Activated T-helper 1 cell treated with anti-CD3 and anti-CD28 coated beads, Interleukin-12 subunit alpha, Interleukin-12 subunit beta, Interleukin-2, Interleukin-4 antibody, amounts not matched to agents 30 ng/mL and 10 ng/mL and 1 ng/mL, durations not matched to agents 14 hours and 24 hours and 36 hours (primary cell): ENCODE data around the gene NEGR1. TPM values are rescaled to one million over a fixed set of nuclear protein-coding genes. Genes with fewer than 3 reads are reported as not detected.
"Not testable (repeated sequence)": the region's sequence is repeated elsewhere in the genome, so short reads cannot be mapped to it uniquely, and the experiment has no call there.

ENCODE experiments used
- DNase-seq: peaks from one replicate; pipeline ENCODE4 v3.0.0; 2021; ENCODE audit warnings: low spot score
- H3K27ac Mint-ChIP-seq: one replicate; pipeline ENCODE4 v1.8.0; 2021; ENCODE audit warnings: mild to moderate bottlenecking, mixed read lengths
- H3K27me3 Mint-ChIP-seq: one replicate; pipeline ENCODE4 v1.8.0; 2022; ENCODE audit warnings: mild to moderate bottlenecking, moderate library complexity, mixed read lengths; ENCODE audit not compliant: insufficient read depth
- H3K36me3 Mint-ChIP-seq: one replicate; pipeline ENCODE4 v1.8.0; 2021; ENCODE audit warnings: low read depth, mixed read lengths
- H3K4me1 Mint-ChIP-seq: one replicate; pipeline ENCODE4 v1.8.0; 2021; ENCODE audit warnings: low read depth, mixed read lengths
- H3K4me3 Mint-ChIP-seq: one replicate; pipeline ENCODE4 v1.8.0; 2021; ENCODE audit warnings: mild to moderate bottlenecking, moderate library complexity, mixed read lengths
- H3K9me3 Mint-ChIP-seq: one replicate; pipeline ENCODE4 v1.8.0; 2021; ENCODE audit warnings: mixed read lengths
- intact Hi-C: fragments of 100-400 bp; cut with micrococcal nuclease; formaldehyde crosslinking; loops from one replicate; pipeline ENCODE4 v1.15.1; 2024
- total RNA-seq: library from RNA; stranded (reverse); gene quantifications from 2 replicates; pipeline ENCODE4 v1.2.3, GENCODE V29; 2022

Gene NEGR1
- total RNA-seq, 1 donor from 2014 or later: not detected

DNA sequence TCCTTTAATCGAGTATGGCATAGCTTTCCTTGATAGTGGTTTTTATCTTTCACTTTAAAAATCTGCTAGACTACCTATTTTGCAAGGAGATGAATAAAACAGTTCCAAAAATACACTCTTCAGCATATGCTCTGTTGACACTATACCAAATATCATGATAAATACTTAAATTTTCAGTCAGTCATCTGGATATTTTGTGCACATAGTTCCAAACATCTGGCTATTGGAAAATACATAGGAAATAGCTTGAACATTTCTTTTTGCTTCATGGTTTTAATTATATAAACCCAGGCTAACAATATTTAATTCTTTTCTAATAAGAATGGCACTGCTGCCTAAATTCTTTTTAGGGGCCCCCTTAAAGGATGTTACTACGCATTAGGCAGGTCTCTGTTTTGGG lies 342.1 kb downstream of the NEGR1 start:
- no peaks in the 10 kb centered on the region for H3K4me1 Mint-ChIP-seq
- H3K9me3 Mint-ChIP-seq: no peaks in the 10 kb centered on the region
- no peaks in the 10 kb centered on the region for H3K36me3 Mint-ChIP-seq
- DNase-seq: no peak
- intact Hi-C loops: no loop called here
- no peaks in the 10 kb centered on the region for H3K27me3 Mint-ChIP-seq
- no peak overlapping the region for H3K4me3 Mint-ChIP-seq
- no peak overlapping the region for H3K27ac Mint-ChIP-seq

DNA sequence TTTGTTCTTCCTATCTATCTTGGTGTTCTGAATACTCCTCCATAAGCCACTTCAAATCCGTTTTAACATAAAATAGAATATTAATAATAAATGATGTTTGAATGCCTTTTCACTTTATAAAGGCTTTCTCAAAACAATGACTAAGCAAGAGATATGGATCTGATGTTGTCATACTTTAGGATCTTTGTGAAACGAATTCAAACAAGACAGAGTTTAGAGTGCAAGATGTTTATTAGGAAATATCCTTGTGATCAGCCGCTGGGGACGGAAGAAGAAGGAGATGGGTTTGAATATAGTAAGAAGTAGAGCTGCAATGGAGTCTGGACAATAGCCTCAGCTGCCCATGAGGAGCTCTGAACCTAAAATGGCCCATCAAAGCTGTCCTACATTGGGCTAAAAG lies 351.8 kb downstream of the NEGR1 start:
- intact Hi-C loops: no loop called here
- no peak for DNase-seq
- Mint-ChIP-seq H3K36me3 (no peaks in the 10 kb centered on the region), H3K27ac (no peak overlapping the region), H3K9me3 (no peaks in the 10 kb centered on the region), H3K27me3 (no peaks in the 10 kb centered on the region), H3K4me3 (no peak overlapping the region), H3K4me1 (no peaks in the 10 kb centered on the region)

DNA sequence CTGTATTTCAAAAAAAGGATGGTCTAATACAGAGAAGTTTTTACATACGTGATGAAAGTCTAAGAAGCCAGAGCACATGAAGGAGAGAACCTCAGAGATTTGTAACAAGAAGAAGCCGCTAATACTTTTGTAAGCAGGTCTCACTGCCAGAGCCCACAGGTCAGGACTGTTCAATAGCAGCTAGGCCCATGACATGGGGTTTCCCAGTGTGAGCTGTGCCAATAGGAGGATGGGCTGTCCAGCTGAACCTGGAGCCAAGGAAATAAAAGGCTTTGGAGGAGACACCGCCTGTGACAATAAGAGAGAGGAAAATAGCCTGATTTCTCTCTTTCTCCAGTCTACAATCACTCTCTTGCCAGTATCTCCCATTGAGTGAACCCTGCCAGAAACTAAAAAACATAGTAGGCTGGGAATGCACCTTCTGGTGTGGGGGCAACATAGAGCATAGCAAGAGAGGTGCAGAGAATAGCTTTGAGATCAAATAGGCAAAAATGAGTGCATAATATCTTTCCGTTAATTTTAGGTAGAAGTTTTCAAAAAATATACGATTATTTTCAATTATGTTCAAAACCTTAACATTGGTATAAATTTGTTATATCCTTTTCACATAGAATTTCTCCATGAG lies 360.3 kb downstream of the NEGR1 start:
- no peak overlapping the region for H3K4me3 Mint-ChIP-seq
- no peaks in the 10 kb centered on the region for H3K4me1 Mint-ChIP-seq
- no peak for DNase-seq
- no peaks in the 10 kb centered on the region for H3K36me3 Mint-ChIP-seq
- peaks cover 3% of the 10 kb centered on the region for H3K9me3 Mint-ChIP-seq
- H3K27me3 Mint-ChIP-seq: no peaks in the 10 kb centered on the region
- H3K27ac Mint-ChIP-seq: no peak overlapping the region
- intact Hi-C loops: no loop called here

DNA sequence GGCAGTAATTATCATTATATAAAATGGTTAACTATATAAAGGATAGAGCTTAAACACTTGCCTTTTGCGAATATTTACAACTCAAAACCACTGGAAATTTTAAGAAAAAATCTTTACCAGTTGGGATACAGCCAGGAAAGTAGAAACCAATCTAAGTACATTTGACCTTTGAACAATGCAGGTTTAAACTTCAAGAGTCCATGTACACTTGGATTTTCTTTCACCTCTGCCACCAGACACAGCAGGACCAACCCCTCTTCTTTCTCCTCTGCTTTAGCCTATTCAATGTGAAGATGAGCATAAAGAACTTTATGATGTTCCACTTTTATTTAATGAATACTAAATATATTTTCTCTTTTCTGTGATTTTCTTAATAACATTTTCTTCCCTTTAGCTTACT lies 361.1 kb downstream of the NEGR1 start:
- no peak overlapping the region for H3K27ac Mint-ChIP-seq

DNA sequence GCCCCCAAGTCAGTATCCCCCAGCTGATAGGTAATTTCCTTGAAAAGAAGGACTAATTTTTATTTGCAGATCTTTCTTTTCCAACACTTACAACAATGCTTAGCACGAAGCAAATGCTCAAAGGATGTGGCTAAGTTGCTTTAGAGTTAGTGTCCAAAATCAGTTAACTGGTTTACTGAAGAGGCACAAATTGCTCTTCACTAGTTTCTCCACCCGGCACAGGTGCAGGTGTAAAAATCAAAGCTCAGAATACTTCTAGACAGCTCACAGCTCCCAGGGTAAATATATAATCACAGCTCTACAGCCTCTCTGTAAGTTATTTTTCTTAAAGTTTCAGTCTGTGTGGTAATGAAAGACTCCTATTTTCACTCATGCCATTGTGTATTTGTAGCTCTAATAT lies 361.8 kb downstream of the NEGR1 start:
- no peaks in the 10 kb centered on the region for H3K27me3 Mint-ChIP-seq
- no peaks in the 10 kb centered on the region for H3K36me3 Mint-ChIP-seq
- peaks cover 6% of the 10 kb centered on the region for H3K9me3 Mint-ChIP-seq
- intact Hi-C loops: no loop called here
- no peak overlapping the region for H3K4me3 Mint-ChIP-seq
- H3K27ac Mint-ChIP-seq: no peak overlapping the region
- H3K4me1 Mint-ChIP-seq: no peaks in the 10 kb centered on the region
- DNase-seq: no peak

More for the DNA sequence above, 361.1 kb downstream of the NEGR1 start:
- intact Hi-C loops: no loop called here
- peaks cover 6% of the 10 kb centered on the region for H3K9me3 Mint-ChIP-seq
- DNase-seq: no peak
- no peak overlapping the region for H3K4me3 Mint-ChIP-seq
- H3K4me1 Mint-ChIP-seq: no peaks in the 10 kb centered on the region
- no peaks in the 10 kb centered on the region for H3K27me3 Mint-ChIP-seq
- H3K36me3 Mint-ChIP-seq: no peaks in the 10 kb centered on the region

DNA sequence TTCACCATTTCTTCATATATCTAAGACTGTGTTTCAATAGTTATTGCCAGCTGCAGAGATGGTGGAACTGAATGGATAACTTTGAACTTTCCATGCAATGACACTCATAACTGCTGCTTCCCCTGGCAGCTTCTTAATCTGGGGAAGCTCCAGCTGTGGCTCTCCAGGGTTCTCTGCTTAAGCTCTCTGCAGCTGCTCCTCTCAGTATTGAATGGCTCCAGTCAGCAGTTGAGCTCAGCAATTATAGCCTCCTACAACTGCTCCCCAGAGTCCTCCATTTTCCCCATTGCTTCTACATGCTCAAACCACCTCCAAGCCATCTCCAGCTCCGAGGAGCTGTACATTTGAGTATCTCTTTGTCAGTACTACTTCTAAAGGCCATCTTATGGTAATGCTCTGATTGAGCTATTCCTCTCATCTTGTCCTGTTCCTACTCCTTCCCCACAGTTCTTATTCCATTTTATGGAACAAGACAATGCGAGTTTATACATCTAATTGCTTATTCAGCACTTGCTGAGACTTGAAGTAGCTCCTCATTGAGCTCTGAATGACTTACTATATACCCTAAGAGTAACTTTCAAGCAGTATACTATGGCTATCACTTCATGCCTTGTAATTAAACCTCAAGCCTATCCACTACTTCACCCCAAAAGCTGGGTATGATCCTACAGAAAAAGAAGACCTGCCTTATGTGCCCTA lies 362.4 kb downstream of the NEGR1 start:
- no peaks in the 10 kb centered on the region for H3K4me1 Mint-ChIP-seq
- H3K36me3 Mint-ChIP-seq: no peaks in the 10 kb centered on the region
- no peak overlapping the region for H3K27ac Mint-ChIP-seq
- intact Hi-C loops: no loop called here
- H3K9me3 Mint-ChIP-seq: peaks cover 6% of the 10 kb centered on the region
- no peak overlapping the region for H3K4me3 Mint-ChIP-seq
- no peak for DNase-seq
- no peaks in the 10 kb centered on the region for H3K27me3 Mint-ChIP-seq

DNA sequence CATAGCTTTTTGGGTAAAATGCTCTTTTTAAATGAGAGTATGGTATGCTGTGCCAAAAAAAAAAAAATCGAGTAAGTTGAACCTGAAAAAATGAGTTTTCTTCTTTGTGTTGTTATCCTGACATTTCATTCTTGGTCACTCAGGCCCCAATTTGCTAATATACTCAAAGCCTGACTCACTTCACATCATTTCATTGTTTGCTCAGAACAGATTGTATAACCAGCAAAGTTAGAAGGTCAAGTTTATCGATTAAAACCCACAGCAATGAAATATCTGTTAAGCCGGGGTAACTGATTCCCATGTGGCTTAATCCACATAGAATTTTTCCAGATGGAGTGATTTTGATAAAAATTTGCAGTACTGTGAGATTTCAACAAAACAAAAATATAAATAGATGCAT lies 363.7 kb downstream of the NEGR1 start:
- DNase-seq: no peak
- no peaks in the 10 kb centered on the region for H3K36me3 Mint-ChIP-seq
- H3K9me3 Mint-ChIP-seq: peaks cover 6% of the 10 kb centered on the region
- no peaks in the 10 kb centered on the region for H3K27me3 Mint-ChIP-seq
- no peak overlapping the region for H3K27ac Mint-ChIP-seq
- intact Hi-C loops: no loop called here
- H3K4me1 Mint-ChIP-seq: no peaks in the 10 kb centered on the region
- H3K4me3 Mint-ChIP-seq: no peak overlapping the region

DNA sequence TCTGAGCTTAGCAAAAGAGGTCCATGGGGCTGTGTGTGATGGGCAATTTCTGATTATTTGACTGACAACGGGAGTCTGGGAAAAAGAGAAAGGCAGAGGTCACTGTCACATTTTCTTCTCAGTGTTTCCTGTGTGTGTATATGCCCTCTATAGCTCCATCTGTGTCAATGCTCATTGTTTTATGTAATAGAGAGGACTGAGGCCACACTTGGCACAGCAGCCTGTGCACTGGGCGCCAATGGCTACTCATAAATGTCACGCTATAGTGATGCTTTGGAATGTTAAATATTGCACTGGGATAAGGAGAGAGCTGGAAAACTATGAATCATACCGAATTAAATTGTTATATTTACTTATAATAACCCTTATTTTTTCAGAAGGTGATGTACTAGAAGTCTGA lies 365.4 kb downstream of the NEGR1 start:
- H3K4me1 Mint-ChIP-seq: no peaks in the 10 kb centered on the region
- intact Hi-C loops: no loop called here
- H3K36me3 Mint-ChIP-seq: no peaks in the 10 kb centered on the region
- H3K27me3 Mint-ChIP-seq: no peaks in the 10 kb centered on the region
- H3K27ac Mint-ChIP-seq: no peak overlapping the region
- no peak for DNase-seq
- no peak overlapping the region for H3K4me3 Mint-ChIP-seq
- H3K9me3 Mint-ChIP-seq: peaks cover 6% of the 10 kb centered on the region

DNA sequence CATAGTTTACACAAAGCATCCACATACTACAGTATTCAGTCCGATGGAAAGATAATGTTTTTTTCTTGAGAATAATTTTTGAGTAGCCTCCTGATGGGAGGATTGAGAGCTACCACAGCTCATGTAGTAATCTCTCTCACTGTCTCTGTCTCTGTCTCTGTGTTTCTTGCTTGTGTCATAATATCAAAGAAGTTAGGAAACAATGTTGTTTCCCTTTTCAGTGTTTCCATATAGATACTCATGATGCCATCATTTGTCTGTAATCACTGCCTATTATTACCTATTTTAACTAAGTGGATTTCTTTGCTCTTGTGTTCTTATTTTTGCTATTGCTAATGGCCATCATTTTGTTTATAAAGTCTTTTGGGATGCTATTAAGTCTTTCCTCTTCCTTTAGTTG lies 367.7 kb downstream of the NEGR1 start:
- no peak for DNase-seq
- no peak overlapping the region for H3K4me3 Mint-ChIP-seq
- H3K9me3 Mint-ChIP-seq: peaks cover 6% of the 10 kb centered on the region
- intact Hi-C loops: no loop called here
- H3K27me3 Mint-ChIP-seq: no peaks in the 10 kb centered on the region
- H3K4me1 Mint-ChIP-seq: no peaks in the 10 kb centered on the region
- H3K36me3 Mint-ChIP-seq: no peaks in the 10 kb centered on the region
- no peak overlapping the region for H3K27ac Mint-ChIP-seq

DNA sequence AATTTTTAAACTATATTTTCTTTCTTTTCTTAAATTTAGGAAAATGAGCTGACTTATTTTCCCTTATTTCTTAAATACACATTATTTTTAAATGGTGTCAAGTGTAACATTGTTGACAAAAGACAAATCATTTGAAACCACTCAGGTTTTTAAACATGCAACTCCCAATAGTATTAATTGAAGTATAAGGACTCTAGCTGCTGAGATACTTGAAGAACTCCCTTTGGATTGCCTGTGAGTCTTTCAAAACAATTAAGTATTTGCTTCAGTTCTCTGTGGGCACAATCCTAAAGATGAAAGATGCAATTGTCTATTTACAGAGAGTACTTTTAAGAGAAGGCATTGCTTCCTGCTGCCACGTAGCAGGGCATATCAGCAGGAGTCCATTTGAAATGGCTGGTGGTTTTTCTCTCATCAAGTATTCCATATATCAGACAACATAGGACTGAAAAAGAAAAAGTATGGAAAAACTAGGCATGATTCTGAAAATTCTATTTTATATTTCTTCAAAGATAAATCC lies 373.4 kb downstream of the NEGR1 start:
- Mint-ChIP-seq H3K4me1 (no peaks in the 10 kb centered on the region), H3K27me3 (no peaks in the 10 kb centered on the region), H3K36me3 (no peaks in the 10 kb centered on the region), H3K4me3 (no peak overlapping the region), H3K27ac (no peak overlapping the region), H3K9me3 (no peaks in the 10 kb centered on the region)
- intact Hi-C loops: no loop called here
- DNase-seq: no peak

DNA sequence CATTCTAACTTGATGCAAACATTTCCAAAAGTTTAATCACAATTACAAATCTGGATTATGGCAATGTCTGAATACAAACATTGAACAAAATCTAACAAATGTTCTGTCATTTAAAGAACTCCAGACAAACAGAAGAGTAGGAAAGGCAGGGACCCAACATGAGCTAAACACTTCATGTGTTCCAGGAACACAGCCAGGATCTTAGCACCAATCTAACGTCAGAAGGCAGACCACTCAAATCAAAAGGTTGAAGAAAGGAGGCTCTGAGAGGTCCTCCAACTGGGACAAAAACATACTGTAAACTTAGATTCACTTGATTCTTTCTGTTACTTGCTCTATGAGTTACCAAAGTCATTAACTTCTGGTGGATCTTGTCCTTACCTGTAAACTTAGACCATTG lies 374.0 kb downstream of the NEGR1 start:
- no peaks in the 10 kb centered on the region for H3K4me1 Mint-ChIP-seq
- intact Hi-C loops: no loop called here
- DNase-seq: no peak
- H3K4me3 Mint-ChIP-seq: no peak overlapping the region
- no peaks in the 10 kb centered on the region for H3K27me3 Mint-ChIP-seq
- H3K9me3 Mint-ChIP-seq: no peaks in the 10 kb centered on the region
- H3K27ac Mint-ChIP-seq: no peak overlapping the region
- no peaks in the 10 kb centered on the region for H3K36me3 Mint-ChIP-seq

DNA sequence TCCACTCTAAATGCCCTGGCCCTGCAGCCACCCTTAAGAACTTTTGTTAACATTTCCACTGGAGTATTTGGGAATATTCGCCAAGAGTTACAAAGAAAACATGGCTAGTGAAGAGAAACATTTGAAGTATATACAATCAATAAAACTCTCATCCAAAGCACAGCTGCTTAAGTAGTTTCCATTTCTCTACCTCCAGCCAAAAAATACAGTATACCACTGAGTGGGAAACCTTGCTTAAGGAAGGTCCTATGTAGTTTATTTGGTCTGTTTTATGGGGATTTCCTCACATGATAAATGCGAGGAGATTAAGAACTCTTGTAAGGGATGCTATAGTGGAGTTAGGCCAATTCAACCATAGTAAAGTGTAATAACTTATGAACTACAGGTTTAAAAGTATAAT lies 382.5 kb downstream of the NEGR1 start:
- intact Hi-C loops: no loop called here
- H3K9me3 Mint-ChIP-seq: no peaks in the 10 kb centered on the region
- H3K4me3 Mint-ChIP-seq: no peak overlapping the region
- H3K27me3 Mint-ChIP-seq: no peaks in the 10 kb centered on the region
- no peak overlapping the region for H3K27ac Mint-ChIP-seq
- no peaks in the 10 kb centered on the region for H3K36me3 Mint-ChIP-seq
- no peak for DNase-seq
- H3K4me1 Mint-ChIP-seq: no peaks in the 10 kb centered on the region

DNA sequence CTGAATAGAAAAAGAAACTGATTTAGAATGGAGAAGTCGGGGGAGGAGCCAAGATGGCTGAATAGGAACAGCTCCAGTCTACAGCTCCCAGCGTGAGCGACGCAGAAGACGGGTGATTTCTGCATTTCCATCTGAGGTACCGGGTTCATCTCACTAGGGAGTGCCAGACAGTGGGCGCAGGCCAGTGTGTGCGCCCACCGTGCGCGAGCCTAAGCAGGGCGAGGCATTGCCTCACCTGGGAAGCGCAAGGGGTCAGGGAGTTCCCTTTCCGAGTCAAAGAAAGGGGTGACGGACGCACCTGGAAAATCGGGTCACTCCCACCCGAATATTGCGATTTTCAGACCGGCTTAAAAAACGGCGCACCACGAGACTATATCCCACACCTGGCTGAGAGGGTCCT lies 394.2 kb downstream of the NEGR1 start:
- H3K4me1 Mint-ChIP-seq, H3K27ac Mint-ChIP-seq, intact Hi-C loops, H3K4me3 Mint-ChIP-seq, H3K27me3 Mint-ChIP-seq, H3K9me3 Mint-ChIP-seq, H3K36me3 Mint-ChIP-seq, DNase-seq: not testable (repeated sequence)
